CD4-positive, alpha-beta T cell treated with Interleukin-21 for 1 hour (primary cell): Measurements from ENCODE around the gene SMIM13.

ENCODE experiments used
- DNase-seq: peaks from one replicate; pipeline ENCODE4 v3.0.0-alpha.2; 2020

SMIM13 gene

GRCh38 chr6:11161031-11161956 lies 67.7 kb downstream of the SMIM13 start:
- no peak for DNase-seq

GRCh38 chr6:11162262-11162661 lies 68.6 kb downstream of the SMIM13 start:
- no peak for DNase-seq

GRCh38 chr6:11163932-11164331 lies 70.3 kb downstream of the SMIM13 start:
- DNase-seq: no peak

GRCh38 chr6:11164717-11165646 lies 71.3 kb downstream of the SMIM13 start:
- DNase-seq: no peak

- DNase-seq: no peak
These were observed 73.3 kb downstream of the SMIM13 start for GRCh38 chr6:11166948-11167347.

GRCh38 chr6:11168091-11168635 lies 74.5 kb downstream of the SMIM13 start:
- DNase-seq: no peak

GRCh38 chr6:11171952-11172351 lies 78.3 kb downstream of the SMIM13 start:
- no peak for DNase-seq

- DNase-seq: peak; percentile 75
These were observed 79.1 kb downstream of the SMIM13 start for GRCh38 chr6:11172501-11173327.

- no peak for DNase-seq
These were observed 80.6 kb downstream of the SMIM13 start for GRCh38 chr6:11174242-11174611.

GRCh38 chr6:11177271-11177670 lies 83.6 kb downstream of the SMIM13 start:
- DNase-seq: no peak

- no peak for DNase-seq
These were observed 85.4 kb downstream of the SMIM13 start for GRCh38 chr6:11179088-11179418.

- no peak for DNase-seq
These were observed 86.0 kb downstream of the SMIM13 start for GRCh38 chr6:11179419-11180202.

- DNase-seq: no peak
These were observed 88.0 kb downstream of the SMIM13 start for GRCh38 chr6:11181478-11182136.

GRCh38 chr6:11183761-11184362 lies 90.2 kb downstream of the SMIM13 start:
- DNase-seq: no peak

GRCh38 chr6:11185204-11185842 lies 91.7 kb downstream of the SMIM13 start:
- DNase-seq: no peak

- DNase-seq: no peak
These were observed 93.7 kb downstream of the SMIM13 start for GRCh38 chr6:11187301-11187700.
